GM10847 (cell line): Measurements from ENCODE around the gene RSPO1.

ENCODE experiments used
- POLR2A ChIP-seq: IDR thresholded peaks from 2 replicates; pipeline ENCODE4 v1.6.1; 2011; ENCODE audit not compliant: insufficient read length; ENCODE audit errors: extremely low read depth

Gene RSPO1

DNA sequence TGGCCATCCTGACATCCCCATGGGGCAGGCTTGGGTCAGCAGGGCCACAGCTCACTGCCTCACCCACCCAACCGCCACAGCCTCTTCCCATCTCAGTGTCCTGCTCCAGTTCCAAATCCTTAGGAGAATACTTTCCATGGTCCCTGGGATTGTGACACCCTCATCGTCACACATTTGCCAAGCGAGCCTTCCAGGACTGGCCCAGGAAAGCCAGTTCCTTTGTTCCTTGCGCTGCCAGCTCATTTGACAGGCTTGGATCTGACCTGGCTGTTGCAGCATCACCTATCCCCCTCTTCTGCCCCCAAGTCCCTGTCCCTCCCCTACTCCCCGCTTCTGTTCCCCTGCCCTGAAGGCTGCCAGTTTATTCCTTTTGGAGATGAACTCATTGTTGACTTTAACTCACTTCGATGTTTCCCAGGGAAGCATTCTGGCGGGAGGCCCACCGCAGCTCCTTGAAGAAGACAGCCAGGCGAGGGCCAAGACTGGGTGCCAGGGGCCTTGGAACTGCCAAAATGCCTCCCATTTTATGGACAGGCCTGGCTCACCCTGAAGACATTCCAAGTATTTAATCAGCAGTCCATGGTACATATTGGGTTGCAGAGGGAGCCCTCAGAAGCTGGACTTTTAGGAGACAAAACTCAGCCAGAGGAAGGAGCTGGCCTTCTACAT, 28.8 kb downstream of the RSPO1 start:
- no peak for TF ChIP-seq POLR2A

DNA sequence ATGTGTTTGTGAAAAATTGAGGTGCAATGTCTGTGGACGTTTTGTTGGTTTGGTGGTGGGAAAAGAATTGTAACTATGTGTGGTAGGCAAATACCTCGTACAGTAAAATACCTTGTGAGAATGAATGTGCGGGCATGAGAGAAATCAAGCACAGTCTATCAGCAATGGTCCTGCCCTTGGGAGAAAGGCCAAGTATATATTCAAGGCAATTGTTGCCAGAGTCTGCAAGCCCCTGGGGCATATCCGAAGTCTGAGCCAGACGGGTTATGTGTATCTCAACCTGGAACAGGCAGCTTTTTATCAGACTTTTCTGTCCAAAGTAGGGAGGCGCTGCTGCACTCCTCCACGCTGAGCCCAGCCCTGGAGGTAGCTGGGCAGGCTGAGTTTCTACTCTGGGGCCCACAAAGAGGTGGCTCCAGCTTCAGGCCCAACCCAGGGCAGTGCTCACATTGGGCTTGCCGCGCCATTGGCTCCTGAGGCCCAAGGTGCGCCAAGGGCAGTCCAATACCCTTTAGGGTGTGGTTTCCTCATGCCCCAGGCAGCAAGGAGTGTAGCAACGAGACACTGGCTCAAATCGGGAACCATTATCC, 29.5 kb downstream of the RSPO1 start:
- no peak for TF ChIP-seq POLR2A

DNA sequence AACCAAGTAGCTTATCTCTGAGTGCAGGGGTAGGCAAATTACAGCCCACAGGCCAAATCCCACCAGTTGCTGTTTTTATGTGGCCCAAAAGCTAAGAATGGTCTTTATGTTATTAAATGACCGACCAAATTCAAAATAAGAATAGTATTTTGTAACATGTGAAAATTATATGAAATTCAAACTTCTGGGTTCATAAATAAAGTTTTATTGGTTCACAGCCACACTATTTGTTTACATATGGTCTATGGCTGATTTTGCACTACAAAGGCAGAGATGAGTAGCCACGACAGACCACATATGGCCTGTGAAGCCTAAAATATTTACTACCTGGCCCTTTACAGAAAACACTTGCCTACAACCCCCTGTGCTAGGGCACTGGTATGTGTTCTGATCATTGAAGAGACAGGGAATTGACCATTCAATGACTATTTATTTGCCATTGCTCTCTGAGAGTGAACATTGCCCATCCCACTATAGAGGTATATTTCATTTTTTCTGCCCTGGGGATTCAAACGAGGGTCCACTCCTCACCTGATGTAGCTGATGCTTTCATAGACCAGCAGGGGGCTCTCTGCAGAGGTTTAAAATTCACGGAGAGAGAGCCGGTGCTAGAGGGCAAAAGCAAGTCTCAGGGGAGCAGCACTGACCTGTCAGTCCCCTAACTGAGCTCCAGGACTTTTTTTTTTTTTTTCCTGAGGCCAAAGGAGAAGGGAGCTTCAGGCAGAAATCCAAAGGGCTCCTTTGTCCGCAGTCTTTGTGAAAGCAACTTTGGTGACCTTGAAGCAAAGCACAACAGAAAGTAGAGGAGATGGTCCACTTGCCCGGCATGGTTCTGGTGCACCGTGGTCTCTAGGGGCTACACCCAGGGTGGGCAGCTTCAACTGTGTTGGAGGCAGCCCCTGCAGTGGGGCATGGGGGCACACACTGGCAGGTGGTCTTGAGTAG, 31.7 kb downstream of the RSPO1 start:
- TF ChIP-seq POLR2A, result no peak

DNA sequence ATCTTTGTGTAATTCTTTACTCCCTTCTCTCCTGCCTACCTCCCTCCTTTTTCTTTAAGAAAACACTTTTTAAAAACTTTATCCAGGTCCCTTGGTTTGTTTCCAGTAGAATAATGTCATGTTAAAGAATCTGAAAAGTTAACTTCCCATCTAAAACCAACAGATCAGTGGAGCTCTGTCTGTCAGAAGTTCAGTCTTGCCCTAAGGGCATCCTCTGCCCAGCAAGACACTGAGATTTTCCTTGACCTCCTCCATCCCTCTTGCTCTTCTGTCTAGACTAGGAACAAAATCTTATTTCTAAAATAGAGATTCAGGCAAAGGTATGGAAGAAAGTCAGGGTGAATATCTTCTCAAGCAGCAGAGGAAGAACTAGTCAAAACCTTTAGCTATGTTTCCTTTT, 33.3 kb downstream of the RSPO1 start:
- TF ChIP-seq POLR2A, result no peak

DNA sequence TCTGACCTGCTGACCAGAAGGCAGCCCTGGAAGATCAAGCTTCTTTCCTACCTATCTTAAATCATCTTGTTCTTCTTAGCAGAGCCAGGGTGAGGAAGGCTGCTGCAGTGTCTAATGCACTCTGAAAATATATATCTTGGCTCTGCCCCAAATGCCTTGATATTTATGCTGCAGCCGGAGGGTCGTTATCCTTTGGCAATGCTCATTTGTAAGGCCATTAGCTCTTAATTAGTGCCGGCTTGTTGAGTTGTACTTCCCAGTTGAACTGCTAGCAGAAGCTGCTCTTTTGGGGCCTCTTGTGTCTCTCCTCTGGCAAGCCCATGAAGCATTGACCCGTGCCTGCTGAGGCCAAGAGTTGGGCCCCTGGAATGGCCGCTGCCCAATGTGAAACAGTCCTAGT, 34.8 kb downstream of the RSPO1 start:
- no peak for TF ChIP-seq POLR2A

DNA sequence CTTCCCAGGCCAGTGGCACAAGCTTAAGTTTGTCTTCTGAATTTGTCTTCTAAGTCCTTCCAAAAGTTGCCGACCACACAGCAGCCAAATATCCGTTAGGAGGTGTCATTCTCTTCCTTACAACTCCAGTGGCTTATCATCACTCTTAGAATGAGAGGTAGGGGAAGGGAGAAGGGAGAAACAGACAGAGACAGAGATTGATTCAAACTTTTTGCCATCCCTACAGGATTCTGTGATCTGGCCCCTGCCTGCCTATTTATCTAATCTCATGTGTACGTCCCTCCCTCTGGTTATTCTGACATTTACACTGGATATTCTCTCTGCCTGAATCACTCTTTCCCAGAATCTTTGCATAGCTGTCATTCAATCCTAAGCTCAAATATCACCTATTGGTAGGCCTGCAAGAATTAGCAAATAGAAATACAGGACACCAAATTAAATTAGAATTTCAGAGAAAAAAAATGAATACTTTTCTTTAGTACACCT, 38.5 kb downstream of the RSPO1 start:
- no peak for TF ChIP-seq POLR2A

DNA sequence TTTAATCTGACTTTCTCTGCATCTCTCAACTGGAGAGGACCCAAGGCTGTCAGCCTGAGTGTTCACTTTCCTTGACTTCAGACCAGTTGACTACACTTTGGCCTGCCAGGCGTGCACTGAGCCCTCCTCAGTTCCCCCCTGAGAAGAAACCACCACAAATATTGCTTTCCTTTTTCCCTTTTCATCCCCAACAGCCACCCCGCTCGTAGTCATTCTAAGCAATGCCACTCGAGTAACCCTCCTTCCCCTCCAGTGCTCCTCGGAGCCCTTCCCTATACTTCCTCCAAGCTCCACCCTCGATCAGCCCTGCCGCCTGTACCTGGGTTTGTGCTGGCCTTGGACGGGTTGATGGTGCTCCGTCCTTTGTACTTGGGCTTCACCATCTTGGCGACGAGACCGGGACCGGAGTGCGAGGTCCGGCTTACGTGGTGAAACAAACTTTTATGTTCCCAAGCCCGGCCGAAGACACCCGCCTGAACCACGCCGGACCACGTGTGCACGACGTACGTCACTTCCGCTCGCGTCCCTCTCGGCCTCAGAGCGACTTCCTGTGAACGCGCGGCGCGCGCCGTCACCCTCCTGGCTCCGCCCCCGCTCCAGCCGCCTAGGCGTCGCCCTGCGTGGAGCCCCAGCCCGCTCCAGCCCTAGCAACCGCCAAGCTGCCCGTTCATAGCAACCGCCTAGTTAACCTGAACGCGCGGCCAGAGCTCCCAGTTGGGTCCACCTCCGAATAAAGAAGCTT, 39.1 kb downstream of the RSPO1 start, which contains the start of gene GNL2:
GNL2 (minus strand) TSS at position 498 of the 742 bp plus-strand sequence; CDS start at position 383, 115 bp downstream.
- peak; percentile 77 for TF ChIP-seq POLR2A

DNA sequence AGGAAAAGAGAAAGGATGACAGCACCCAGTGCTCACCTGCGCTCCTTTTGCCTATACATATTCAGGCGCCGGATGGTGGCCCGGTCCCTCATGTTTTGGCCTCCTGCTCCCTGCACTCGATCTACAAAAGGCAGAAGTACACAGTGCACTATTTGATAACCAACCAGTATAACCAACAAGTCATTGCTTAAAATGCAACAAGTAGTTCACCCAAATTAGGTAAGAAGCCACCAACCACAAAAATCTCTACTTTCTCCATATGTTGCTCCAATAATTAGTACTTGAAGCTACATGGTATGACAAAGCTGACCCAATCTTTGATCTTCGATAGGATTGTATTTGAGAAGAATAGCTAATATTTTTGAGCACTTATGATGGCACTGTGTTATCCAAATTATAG, 41.0 kb downstream of the RSPO1 start:
- no peak for TF ChIP-seq POLR2A

DNA sequence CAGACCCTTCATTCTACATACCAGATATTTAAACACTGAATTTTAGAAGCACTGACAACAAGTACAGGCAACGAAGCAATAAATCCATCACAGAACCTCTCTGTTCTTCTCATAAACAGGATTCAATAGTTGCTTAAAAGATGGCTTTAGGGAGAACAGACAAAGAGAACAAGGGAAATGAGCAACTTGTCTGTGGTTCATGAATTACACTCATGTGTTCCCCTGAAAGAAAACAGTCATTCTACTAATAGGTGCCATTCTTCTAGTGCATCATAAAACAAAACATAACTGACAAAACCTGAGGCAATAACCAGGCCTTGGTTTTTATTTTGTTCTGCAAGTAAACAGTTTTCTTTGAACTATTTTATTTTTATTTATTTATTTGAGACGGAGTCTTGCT, 45.8 kb downstream of the RSPO1 start:
- TF ChIP-seq POLR2A, result no peak

DNA sequence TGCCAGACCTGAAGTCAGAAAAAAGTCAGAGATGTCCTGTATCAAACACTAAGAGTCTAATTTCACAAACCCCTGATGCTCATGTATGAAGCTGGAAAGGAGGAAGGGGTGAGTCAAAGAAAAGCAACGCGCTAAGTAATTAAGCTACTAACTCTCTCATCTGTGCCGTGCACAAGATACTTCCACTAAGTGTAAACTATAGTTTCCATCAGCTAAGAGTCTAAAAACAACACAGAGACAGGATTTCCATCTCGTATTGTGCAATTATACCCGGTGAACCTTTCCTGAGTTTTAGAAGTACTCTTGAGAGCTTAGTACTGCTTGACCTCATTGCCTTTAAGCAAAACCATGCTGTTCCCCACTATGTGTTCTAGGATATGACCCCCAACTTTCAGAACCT, 59.0 kb downstream of the RSPO1 start:
- no peak for TF ChIP-seq POLR2A

DNA sequence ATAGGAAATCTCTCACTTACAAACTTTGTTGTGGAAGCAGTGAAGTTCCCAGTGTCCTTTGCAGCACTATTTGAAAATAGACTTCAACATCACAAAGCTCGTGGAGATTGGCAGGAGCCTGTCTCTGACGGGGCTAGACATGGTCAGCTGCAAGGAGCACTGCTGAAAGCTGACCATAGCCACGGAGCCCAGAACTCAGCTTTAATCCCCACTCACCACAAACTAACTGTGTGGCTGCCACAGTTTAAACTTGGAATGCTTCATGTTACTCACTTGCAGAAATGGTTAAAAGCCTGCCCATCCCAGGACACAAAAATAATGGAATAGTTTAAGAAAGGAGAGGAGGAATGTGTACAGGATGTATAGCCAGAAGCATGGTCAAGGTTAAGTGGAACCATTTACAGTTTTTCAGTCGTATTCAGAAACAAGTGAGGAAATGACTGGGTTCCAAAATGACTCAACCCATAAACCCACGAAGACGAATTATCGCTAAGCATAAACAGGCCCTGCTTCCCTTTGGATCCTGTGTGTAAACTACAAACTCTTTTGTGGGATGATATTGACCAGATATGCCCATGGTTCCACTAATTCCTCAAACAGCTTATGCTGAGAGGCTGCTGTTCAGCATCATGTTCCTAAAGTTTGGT, 59.7 kb downstream of the RSPO1 start:
- TF ChIP-seq POLR2A, result no peak

DNA sequence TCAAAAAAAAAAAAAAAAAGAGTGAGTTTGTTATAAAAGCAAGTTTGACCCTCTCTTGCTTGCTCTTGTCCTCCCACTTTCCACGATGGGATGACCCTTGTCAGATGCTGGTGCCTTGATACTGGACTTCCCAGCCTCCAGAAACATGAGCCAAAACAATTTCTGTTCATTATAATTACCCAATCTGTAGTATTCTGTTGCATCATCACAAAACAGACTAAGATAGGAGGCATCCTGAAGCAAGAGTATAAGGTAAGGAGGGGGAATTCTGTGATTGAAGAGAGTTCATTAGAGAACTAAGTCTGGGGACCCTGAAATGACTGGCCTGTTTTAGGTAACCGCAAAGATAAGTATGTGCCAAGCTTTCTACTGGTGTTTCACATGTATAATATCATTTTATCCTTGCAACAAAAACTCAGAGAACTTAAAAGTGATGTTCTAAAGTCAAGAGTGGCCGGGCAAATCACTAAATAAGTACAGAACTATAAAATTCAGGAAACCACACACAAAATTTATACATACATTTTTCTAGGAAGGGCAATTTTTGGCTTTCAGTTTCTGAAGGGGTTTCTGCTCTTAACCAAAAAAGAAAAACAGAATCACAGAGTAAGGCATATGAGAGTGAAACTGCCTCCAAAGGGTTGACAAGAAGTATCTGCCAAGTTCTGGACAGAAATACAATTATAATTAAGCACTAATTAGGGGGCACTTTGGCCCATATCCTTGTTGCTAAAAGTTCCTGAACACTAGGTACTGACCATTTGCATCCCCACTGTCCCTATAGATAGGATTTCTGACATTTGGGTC, 64.0 kb downstream of the RSPO1 start:
- TF ChIP-seq POLR2A, result no peak

DNA sequence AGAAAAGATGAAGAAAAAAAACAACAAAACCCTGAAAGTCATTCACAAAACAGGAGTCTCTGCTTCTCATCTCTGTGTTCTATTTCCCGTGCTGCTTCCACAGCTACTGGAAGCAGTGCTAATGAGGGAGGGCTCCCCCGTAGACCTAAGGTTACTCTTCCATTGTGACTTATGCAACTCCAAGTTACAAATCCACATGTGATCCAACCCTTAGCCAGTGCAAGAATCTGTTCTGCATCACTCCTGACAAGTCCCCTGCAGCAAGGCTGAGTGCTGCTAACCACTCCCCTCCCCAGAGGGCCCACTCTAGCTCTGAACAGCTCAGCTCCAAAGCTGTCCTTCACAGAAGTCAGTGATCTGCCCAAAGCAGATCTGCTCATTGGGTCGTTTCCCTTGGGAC, 67.7 kb downstream of the RSPO1 start:
- TF ChIP-seq POLR2A, result no peak

DNA sequence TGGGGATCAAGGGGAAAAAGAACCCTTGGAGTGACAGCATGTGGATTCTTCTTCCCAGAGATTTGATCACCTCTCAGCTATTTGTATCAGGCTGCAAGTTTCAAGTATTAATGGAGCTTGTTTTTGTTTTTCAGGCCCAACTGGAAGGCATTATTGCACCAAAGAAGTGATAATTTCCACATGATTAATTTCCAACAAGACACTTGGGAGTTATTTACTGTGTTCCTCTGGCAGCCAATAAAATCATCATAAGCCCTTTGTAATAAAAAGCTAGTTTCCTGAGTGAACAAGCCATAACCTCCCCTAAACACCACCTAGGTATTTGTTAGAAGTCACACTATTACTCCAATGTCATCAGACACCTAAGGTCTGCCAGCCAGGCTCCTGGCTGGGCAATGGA, 69.8 kb downstream of the RSPO1 start:
- TF ChIP-seq POLR2A, result no peak
